Effector memory CD8-positive, alpha-beta T cell (primary cell): ENCODE results near the gene RNFT2.
"Not testable (repeated sequence)": the region's sequence is repeated elsewhere in the genome, so short reads cannot be mapped to it uniquely, and the experiment has no call there.

Experiments
- ATAC-seq: fragments of 150-1000 bp; cut with Tn5 transposase; replicated peaks from 2 replicates; pipeline ENCODE4 v1.10.0; 2021; ENCODE audit warnings: mild to moderate bottlenecking, moderate library complexity
- DNase-seq, 3 experiments: peaks; one replicate each; pipeline ENCODE4 v3.0.0; 2021
- H3K27ac Mint-ChIP-seq, 2 donors: one replicate each; pipeline ENCODE4 v1.8.0; 2022; ENCODE audit warnings: mild to moderate bottlenecking in 2 of 2, mixed read lengths in 2 of 2, moderate library complexity in 2 of 2
- H3K27me3 Mint-ChIP-seq, 2 donors: one replicate each; pipeline ENCODE4 v1.8.0; 2022; ENCODE audit warnings: mixed read lengths in 2 of 2
- H3K36me3 Mint-ChIP-seq: one replicate; pipeline ENCODE4 v1.8.0; 2022; ENCODE audit warnings: mild to moderate bottlenecking, moderate library complexity, mixed read lengths; ENCODE audit not compliant: insufficient read depth
- H3K4me1 Mint-ChIP-seq, 2 donors: one replicate each; pipeline ENCODE4 v1.8.0; 2022; ENCODE audit warnings: low read depth in 2 of 2, mixed read lengths in 2 of 2
- H3K4me3 Mint-ChIP-seq, 2 donors: one replicate each; pipeline ENCODE4 v1.8.0; 2022; ENCODE audit warnings: mild to moderate bottlenecking in 2 of 2, mixed read lengths in 2 of 2, moderate library complexity in 2 of 2
- H3K9me3 Mint-ChIP-seq, 2 donors: one replicate each; pipeline ENCODE4 v1.8.0; 2022; ENCODE audit warnings: mixed read lengths in 2 of 2

RNFT2 gene

DNA sequence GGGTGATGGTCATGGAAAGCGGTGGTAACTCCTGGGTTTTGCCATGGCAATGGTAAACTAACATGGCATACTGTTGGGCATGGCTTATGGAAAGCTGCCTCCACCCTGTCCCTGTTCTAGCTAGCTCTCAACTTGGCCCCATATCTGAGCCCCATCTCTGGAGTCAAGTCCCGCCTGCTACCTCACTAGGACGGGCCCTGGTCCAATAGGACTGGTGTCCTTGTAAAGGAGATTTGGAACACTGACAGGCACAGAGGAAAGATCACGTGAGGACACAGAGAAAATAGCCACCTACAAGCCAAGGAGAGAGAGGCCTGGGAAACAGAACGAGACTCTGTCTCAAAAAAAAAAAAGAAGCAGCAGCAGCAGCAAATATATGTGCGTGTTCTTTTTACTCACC lies 59.8 kb downstream of the RNFT2 start:
- DNase-seq (no peak), ATAC-seq (no peak)
- H3K4me1 Mint-ChIP-seq, result no peaks in the 10 kb centered on the region
- H3K36me3 Mint-ChIP-seq, result peaks cover 2% of the 10 kb centered on the region
- H3K9me3 Mint-ChIP-seq, result peaks cover 0 to 3% of the 10 kb centered on the region in 2 donors
- no peak overlapping the region for H3K4me3 Mint-ChIP-seq
- no peak overlapping the region for H3K27ac Mint-ChIP-seq
- H3K27me3 Mint-ChIP-seq, result no peaks in the 10 kb centered on the region

DNA sequence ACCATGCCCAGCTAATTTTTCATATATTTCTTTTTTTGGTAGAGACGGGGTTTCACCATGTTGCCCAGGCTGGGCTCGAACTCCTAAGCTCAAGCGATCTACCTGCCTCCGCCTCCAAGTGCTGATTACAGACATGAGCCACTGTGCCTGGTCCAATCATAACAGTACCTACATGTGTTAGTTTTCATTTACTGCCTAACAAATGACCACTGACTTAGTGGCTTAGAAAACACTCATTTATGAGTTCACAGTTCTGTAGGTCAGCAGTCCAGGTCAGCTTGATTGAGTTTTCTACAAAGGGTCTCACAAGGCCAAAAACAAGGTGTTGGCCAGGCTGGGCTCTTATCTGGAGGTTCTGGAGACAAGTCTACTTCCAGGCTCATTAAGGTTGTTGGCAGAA lies 60.6 kb downstream of the RNFT2 start:
- no peak for ATAC-seq

DNA sequence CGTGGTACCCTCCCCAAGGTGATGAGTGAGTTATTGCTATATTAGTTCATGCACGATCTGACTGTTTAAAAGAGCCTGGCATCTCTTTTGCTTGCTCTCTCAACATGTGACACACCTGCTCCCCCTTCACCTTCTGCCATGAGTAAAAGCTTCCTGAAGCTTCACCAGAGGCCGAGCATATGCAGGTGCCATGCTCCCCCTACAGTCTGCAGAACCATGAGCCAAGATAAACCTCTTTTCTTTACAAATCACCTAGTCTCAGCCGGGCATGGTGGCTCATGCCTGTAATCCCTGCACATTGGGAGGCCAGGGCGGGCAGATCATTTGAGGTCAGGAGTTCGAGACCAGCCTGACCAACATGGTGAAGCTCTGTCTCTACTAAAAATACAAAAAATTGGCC lies 61.8 kb downstream of the RNFT2 start:
- H3K4me1 Mint-ChIP-seq, result no peaks in the 10 kb centered on the region
- DNase-seq, result no peak
- H3K36me3 Mint-ChIP-seq, result peaks cover 2% of the 10 kb centered on the region
- H3K27ac Mint-ChIP-seq, result no peak overlapping the region
- ATAC-seq, result no peak
- peaks cover 0 to 3% of the 10 kb centered on the region in 2 donors for H3K9me3 Mint-ChIP-seq
- no peaks in the 10 kb centered on the region for H3K27me3 Mint-ChIP-seq
- H3K4me3 Mint-ChIP-seq, result no peak overlapping the region

More for the DNA sequence above, 60.6 kb downstream of the RNFT2 start:
- Mint-ChIP-seq H3K9me3 (peaks cover 0 to 3% of the 10 kb centered on the region in 2 donors), H3K36me3 (peaks cover 2% of the 10 kb centered on the region), H3K27ac (no peak overlapping the region), H3K27me3 (no peaks in the 10 kb centered on the region), H3K4me3 (no peak overlapping the region), H3K4me1 (no peaks in the 10 kb centered on the region)
- DNase-seq, result no peak

- no peaks in the 10 kb centered on the region for H3K4me1 Mint-ChIP-seq
- H3K36me3 Mint-ChIP-seq, result peaks cover 2% of the 10 kb centered on the region
- no peak overlapping the region for H3K27ac Mint-ChIP-seq
- DNase-seq (no peak), ATAC-seq (no peak)
- H3K4me3 Mint-ChIP-seq, result no peak overlapping the region
- H3K9me3 Mint-ChIP-seq, result peaks cover 0 to 3% of the 10 kb centered on the region in 2 donors
- no peaks in the 10 kb centered on the region for H3K27me3 Mint-ChIP-seq
Observed at GRCh38 chr12:116800918-116801317, 62.8 kb downstream of the RNFT2 start.

GRCh38 chr12:116802018-116802417 lies 63.9 kb downstream of the RNFT2 start:
- no peaks in the 10 kb centered on the region for H3K4me1 Mint-ChIP-seq

DNA sequence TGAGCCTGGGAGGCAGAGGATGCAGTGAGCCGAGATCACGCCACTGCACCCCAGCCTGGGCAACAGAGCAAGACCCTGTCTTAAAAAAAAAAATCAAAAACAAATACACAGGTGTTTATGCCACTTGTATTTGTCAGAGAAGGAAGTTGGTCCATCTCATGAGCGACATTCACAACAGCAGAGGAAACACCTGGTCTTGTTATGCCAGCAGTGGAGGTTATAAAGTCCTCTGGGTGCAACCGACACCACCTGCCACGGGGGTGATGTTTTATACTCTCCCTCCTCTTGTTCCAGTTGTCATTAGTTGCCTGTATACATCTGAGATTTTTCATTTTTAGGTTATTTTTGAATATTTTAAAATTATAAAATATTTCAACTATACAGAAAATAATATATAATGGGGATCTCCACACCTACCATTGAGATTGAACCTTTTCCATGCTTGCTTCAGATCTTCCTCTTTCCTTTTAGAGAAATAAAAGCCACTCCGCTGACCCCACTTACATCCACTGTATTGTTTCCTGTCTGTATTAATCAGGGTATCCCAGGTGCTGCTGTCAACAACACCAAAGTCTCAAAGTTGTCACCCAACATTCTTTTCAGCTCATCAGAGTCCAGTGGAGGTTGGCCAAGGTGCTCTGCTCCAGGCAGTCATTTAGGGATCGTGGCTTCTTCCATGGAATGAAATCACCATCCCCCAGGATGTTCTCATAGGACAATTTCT lies 65.1 kb downstream of the RNFT2 start:
- Mint-ChIP-seq H3K4me1 (no peaks in the 10 kb centered on the region), H3K9me3 (peaks cover 0 to 3% of the 10 kb centered on the region in 2 donors), H3K36me3 (peaks cover 2% of the 10 kb centered on the region), H3K4me3 (no peak overlapping the region), H3K27me3 (no peaks in the 10 kb centered on the region), H3K27ac (no peak overlapping the region)
- no peak for DNase-seq
- ATAC-seq, result peak; percentile 39

More at GRCh38 chr12:116802018-116802417, 63.9 kb downstream of the RNFT2 start:
- Mint-ChIP-seq H3K27ac (no peak overlapping the region), H3K36me3 (peaks cover 2% of the 10 kb centered on the region), H3K9me3 (peaks cover 0 to 3% of the 10 kb centered on the region in 2 donors), H3K27me3 (no peaks in the 10 kb centered on the region), H3K4me3 (no peak overlapping the region)
- ATAC-seq (no peak), DNase-seq (no peak)

GRCh38 chr12:116804051-116804450 lies 65.9 kb downstream of the RNFT2 start:
- Mint-ChIP-seq H3K27me3 (no peaks in the 10 kb centered on the region), H3K36me3 (peaks cover 2% of the 10 kb centered on the region), H3K4me3 (no peak overlapping the region), H3K9me3 (peaks cover 0 to 3% of the 10 kb centered on the region in 2 donors), H3K4me1 (no peaks in the 10 kb centered on the region), H3K27ac (no peak overlapping the region)
- ATAC-seq (no peak), DNase-seq (no peak)

DNA sequence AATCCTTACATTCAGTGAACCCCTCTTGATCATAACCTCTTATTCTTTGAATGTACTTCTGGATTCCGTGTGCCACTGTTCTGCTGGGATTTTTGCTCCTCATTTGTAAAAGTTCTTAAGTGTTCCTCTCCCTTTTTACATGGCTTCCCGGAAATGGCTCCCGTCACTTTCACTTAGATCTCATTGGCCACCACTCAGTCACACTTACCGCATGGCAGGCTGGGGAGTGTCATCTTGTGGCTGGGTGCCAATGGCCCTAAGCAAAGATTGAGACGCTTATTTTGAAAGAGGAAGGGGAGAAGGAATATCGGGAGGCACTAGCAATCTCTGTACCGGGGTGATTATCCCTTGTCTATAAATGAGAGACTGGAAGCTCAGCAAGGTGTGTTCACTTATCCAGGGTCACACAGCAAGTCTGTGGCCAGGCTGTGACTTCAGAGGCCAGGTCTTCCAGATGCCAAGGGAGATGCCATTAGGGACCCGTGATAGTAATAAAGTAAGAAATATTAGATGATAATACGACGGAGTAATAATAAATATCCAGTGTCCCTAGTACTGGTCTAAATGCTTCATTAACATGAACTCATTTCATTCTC lies 68.8 kb downstream of the RNFT2 start:
- H3K4me1 Mint-ChIP-seq, result no peaks in the 10 kb centered on the region
- no peak overlapping the region for H3K27ac Mint-ChIP-seq
- no peaks in the 10 kb centered on the region for H3K9me3 Mint-ChIP-seq
- H3K36me3 Mint-ChIP-seq, result peaks cover 2% of the 10 kb centered on the region
- no peak for ATAC-seq
- H3K27me3 Mint-ChIP-seq, result no peaks in the 10 kb centered on the region
- H3K4me3 Mint-ChIP-seq, result no peak overlapping the region
- DNase-seq, result no peak

GRCh38 chr12:116807546-116807945 lies 69.4 kb downstream of the RNFT2 start:
- H3K9me3 Mint-ChIP-seq, result no peaks in the 10 kb centered on the region

DNA sequence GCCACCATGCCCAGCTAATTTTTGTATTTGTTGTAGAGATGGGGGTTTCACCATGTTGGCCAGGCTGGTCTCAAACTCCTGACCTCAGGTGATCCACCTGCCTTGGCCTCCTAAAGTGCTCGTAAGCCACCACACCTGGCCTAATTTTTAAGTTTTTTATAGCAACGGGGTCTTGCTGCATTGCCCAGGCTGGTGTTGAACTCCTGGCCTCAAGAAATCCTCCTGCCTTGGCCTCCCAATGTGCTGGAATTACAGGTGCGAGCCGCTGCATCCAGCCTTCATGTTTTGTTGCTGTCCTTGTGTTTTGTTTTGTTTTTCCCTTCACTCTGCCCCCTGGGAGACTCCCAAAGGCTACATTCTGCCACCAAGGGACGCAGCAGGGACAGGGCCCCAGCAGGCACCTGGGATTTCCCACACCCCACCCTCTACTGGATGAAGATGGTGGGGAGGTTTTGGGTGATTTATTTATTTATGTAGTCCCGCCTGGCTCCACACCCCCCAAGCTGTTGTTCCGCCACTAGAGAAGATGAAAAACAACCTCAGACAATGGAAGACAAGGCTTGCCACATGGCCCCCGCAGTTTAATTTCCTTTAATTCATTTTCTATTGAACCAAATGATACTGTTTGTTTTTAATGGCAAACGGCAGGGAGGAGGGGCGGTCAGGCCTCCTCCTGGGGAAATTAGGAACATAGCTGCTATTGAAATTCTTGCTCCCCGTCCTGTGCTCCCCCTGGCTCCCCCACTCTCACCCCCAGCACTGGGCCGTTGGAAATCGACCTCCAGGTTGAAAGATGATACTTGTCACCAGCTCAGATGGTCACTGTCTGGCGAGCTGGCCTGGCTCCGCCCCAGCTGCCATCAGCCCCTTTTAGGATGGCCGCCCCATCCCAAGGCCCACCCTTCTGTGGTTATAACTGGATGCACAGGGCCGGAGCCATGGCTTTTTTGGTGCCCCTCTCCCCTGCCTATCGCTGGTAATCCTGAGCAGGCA lies 70.3 kb downstream of the RNFT2 start:
- Mint-ChIP-seq H3K4me3 (no peak overlapping the region), H3K27ac (no peak overlapping the region), H3K4me1 (no peaks in the 10 kb centered on the region), H3K27me3 (no peaks in the 10 kb centered on the region), H3K9me3 (no peaks in the 10 kb centered on the region), H3K36me3 (peaks cover 2% of the 10 kb centered on the region)
- ATAC-seq, result no peak
- DNase-seq, result no peak

More at GRCh38 chr12:116807546-116807945, 69.4 kb downstream of the RNFT2 start:
- no peak for DNase-seq
- H3K36me3 Mint-ChIP-seq, result peaks cover 2% of the 10 kb centered on the region
- H3K27me3 Mint-ChIP-seq, result no peaks in the 10 kb centered on the region
- no peak for ATAC-seq
- H3K4me1 Mint-ChIP-seq, result no peaks in the 10 kb centered on the region
- no peak overlapping the region for H3K27ac Mint-ChIP-seq
- no peak overlapping the region for H3K4me3 Mint-ChIP-seq

GRCh38 chr12:116812238-116812637 lies 74.1 kb downstream of the RNFT2 start:
- Mint-ChIP-seq H3K36me3 (no peaks in the 10 kb centered on the region), H3K27me3 (no peaks in the 10 kb centered on the region), H3K4me1 (no peaks in the 10 kb centered on the region), H3K27ac (no peak overlapping the region), H3K4me3 (no peak overlapping the region), H3K9me3 (no peaks in the 10 kb centered on the region)
- ATAC-seq (no peak), DNase-seq (no peak)

DNA sequence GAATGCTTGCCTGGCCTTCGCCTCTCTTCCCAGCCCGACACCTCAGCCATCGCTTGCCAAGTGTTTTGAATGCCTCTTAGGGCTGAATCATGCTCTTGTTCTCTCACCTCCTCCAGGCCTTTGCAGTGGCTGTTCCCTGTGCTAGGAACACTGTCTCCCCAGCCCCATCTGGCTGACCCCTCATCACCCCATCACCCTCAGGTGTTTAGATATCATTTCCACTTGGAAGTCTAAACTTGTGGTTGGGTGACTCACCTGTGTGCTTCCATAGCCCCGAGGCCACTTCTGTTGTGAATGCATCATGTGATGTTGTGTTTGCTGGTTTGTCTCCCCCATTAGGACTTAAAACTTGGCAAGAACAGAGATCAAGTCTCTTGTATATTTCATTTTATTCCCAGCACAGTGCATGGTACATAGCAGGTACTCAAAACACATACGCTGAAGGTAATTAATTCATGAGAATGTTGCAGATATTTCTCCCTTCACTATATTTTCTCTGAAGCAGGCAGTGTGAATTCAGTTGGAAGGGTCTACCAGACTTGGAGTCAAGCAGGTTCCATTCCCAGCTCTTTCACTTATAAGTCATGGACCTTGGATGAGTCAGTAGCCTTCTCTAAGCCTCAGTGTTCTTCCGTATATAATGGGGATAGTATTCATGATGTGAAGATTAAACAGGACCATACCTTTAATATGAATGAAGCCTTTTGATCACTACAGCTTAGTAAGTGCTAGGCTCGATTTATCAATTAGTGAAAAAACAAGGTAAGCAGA lies 75.3 kb downstream of the RNFT2 start:
- H3K27me3 Mint-ChIP-seq, result no peaks in the 10 kb centered on the region
- no peaks in the 10 kb centered on the region for H3K9me3 Mint-ChIP-seq
- peaks cover 4 to 8% of the 10 kb centered on the region in 2 donors for H3K4me1 Mint-ChIP-seq
- H3K27ac Mint-ChIP-seq, result no peak overlapping the region
- ATAC-seq (no peak), DNase-seq (no peak)
- H3K4me3 Mint-ChIP-seq, result no peak overlapping the region
- peaks cover 7% of the 10 kb centered on the region for H3K36me3 Mint-ChIP-seq

DNA sequence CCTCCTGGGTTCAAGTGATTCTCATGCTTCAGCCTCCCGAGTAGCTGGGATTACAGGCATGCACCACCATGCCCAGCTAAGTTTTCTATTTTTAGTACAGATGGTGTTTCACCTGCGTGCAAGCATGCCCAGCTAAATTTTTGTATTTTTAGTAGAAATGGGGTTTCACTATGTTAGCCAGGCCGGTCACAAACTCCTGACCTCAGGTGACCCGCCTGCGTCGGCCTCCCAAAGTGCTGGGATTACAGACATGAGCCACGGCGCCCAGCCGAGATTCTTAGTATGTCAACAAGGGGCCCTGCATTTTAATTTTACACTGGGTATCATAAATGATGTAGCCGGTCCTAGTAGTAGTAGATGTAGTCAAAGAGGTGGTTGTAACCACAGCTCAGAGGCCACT lies 76.7 kb downstream of the RNFT2 start:
- H3K9me3 Mint-ChIP-seq, H3K4me3 Mint-ChIP-seq, H3K27me3 Mint-ChIP-seq, ATAC-seq, DNase-seq, H3K27ac Mint-ChIP-seq: not testable (repeated sequence)
- Mint-ChIP-seq H3K36me3 (peaks cover 20% of the 10 kb centered on the region), H3K4me1 (peaks cover 12 to 13% of the 10 kb centered on the region in 2 donors)
